PC-3 (cell line): ENCODE measurements around the gene RAB32. TPM values are rescaled to one million over a fixed set of nuclear protein-coding genes. Genes with fewer than 3 reads are reported as not detected.

ENCODE experiments used
- ATAC-seq: fragments of 200-7000 bp; cut with Tn5 transposase; 2 replicates; pipeline ENCODE4 v1.9.1; 2020; ENCODE audit warnings: mild to moderate bottlenecking, moderate library complexity
- BruUV-seq: library from RNA; stranded (reverse); fragments of 400-500 nt; replicated peaks from 2 replicates; lab custom pipeline; 2021; lab: Mats Ljungman, UMichigan
- CTCF ChIA-PET: fragments of 300-600 bp; sonication (Branson Sonifier 250); formaldehyde crosslinking; loops from one replicate; lab custom pipeline; 2022; ENCODE audit warnings: antibody characterized with exemption; lab: Charles Lee
- POLR2A ChIA-PET: fragments of 300-600 bp; sonication (Branson Sonifier 250); formaldehyde crosslinking; loops from one replicate; lab custom pipeline; 2022; ENCODE audit warnings: antibody characterized with exemption; ENCODE audit not compliant: unreplicated experiment; lab: Charles Lee
- DNase-seq: peaks from one replicate; pipeline ENCODE4 v3.0.0-alpha.2; 2015
- H2AFZ ChIP-seq: fragments of 300-600 bp; sonication (generic); 2 replicates; pipeline ENCODE4 v1.6.0; 2016; ENCODE audit warnings: antibody characterized with exemption, low read length
- H3F3A ChIP-seq: fragments of 300-600 bp; sonication (generic); one replicate; pipeline ENCODE4 v1.6.0; 2017; ENCODE audit warnings: antibody characterized with exemption, low read length, control low read depth, mild to moderate bottlenecking; ENCODE audit not compliant: unreplicated experiment
- H3K27ac ChIP-seq: fragments of 300-600 bp; sonication (generic); 2 replicates; pipeline ENCODE4 v1.5.1; 2016; ENCODE audit warnings: mild to moderate bottlenecking, low read length
- H3K27me3 ChIP-seq: fragments of 300-600 bp; sonication (generic); 2 replicates; pipeline ENCODE4 v1.6.1; 2016; ENCODE audit warnings: low read length, mixed read lengths
- H3K36me3 ChIP-seq: fragments of 300-600 bp; sonication (generic); 2 replicates; pipeline ENCODE4 v1.6.1; 2016; ENCODE audit warnings: low read depth, mixed run types, low read length, mixed read lengths
- H3K4me1 ChIP-seq: fragments of 300-600 bp; sonication (generic); 2 replicates; pipeline ENCODE4 v1.5.1; 2016; ENCODE audit warnings: low read length; ENCODE audit not compliant: insufficient read depth
- H3K4me2 ChIP-seq: fragments of 300-600 bp; sonication (generic); 2 replicates; pipeline ENCODE4 v1.6.0; 2016; ENCODE audit warnings: low read length
- H3K4me3 ChIP-seq: fragments of 300-600 bp; sonication (generic); 2 replicates; pipeline ENCODE4 v1.5.1; 2016; ENCODE audit warnings: mild to moderate bottlenecking, low read length, mixed read lengths
- H3K79me2 ChIP-seq: fragments of 300-600 bp; sonication (generic); 2 replicates; pipeline ENCODE4 v1.6.1; 2017; ENCODE audit warnings: low read length, mixed read lengths
- H3K9ac ChIP-seq: fragments of 300-600 bp; sonication (generic); 2 replicates; pipeline ENCODE4 v1.6.0; 2016; ENCODE audit warnings: mild to moderate bottlenecking, low read length
- H3K9me2 ChIP-seq: fragments of 300-600 bp; sonication (generic); replicated peaks from 2 replicates; pipeline ENCODE4 v1.6.1; 2016; ENCODE audit warnings: mixed run types, low read length, mixed read lengths
- H3K9me3 ChIP-seq: fragments of 300-600 bp; sonication (generic); 2 replicates; pipeline ENCODE4 v1.6.1; 2016; ENCODE audit warnings: low read length, mixed read lengths
- H4K20me1 ChIP-seq: fragments of 300-600 bp; sonication (generic); 2 replicates; pipeline ENCODE4 v1.6.1; 2016; ENCODE audit warnings: low read length, mixed read lengths
- EZH2 ChIP-seq: fragments of 300-600 bp; sonication (generic); IDR thresholded peaks from one replicate; pipeline ENCODE4 v1.6.1; 2017; ENCODE audit warnings: antibody characterized with exemption, mild to moderate bottlenecking, low read length; ENCODE audit not compliant: unreplicated experiment
- EZH2phosphoT487 ChIP-seq: fragments of 300-600 bp; sonication (generic); IDR thresholded peaks from 2 replicates; pipeline ENCODE4 v1.6.1; 2018; ENCODE audit warnings: mild to moderate bottlenecking, antibody characterized with exemption, low read length, borderline replicate concordance
- intact Hi-C: fragments of 100-400 bp; cut with micrococcal nuclease; formaldehyde crosslinking; loops from 2 replicates; pipeline ENCODE4 v1.9.0; 2023
- total RNA-seq: library from RNA; depleted of rRNA; stranded (reverse); fragments of >200 nt; gene quantifications from 2 replicates; pipeline ENCODE4 v1.2.3, GENCODE V29; 2014
- TF ChIP-seq, protein P1 (sequence below): fragments of 300-600 bp; sonication (generic); conservative IDR thresholded peaks from 2 replicates; pipeline ENCODE4 v1.5.1; 2017; ENCODE audit warnings: antibody characterized with exemption, low read depth, mild to moderate bottlenecking, low read length

Gene RAB32
- total RNA-seq, 1 experiment from 2014 or later, result 25.1 TPM

DNA sequence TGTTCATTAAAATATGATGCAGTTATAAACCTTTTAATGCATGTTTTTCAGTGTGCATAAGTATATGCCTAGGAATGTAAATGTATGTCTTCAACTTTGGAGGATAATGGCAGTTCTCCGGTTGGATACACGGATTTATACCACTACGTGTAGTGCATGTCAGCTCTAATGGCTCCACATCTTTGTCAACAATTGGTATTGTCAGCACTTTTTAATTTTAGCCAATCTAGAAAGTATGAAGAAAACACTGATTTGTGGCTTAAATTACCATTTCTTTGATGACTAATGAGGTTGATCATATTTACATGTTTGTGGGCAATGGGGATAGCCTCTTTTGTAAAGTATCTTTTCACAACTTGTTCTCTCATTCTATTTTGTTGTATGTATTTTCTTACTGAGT is 10.9 kb upstream of the RAB32 start:
- Histone ChIP-seq H3K9me3 (no peaks in the 10 kb centered on the region), H3K36me3 (no peaks in the 10 kb centered on the region), H3K27me3 (peaks cover 25% of the 10 kb centered on the region; the same call in 1 of the 2 replicates), H3K27ac (no peak overlapping the region), H2AFZ (no peak overlapping the region), H4K20me1 (no peaks in the 10 kb centered on the region), H3K79me2 (no peaks in the 10 kb centered on the region), H3K4me1 (no peaks in the 10 kb centered on the region), H3K4me2 (no peak overlapping the region), H3F3A (no peaks in the 10 kb centered on the region), H3K4me3 (no peak overlapping the region), H3K9me2 (no peaks in the 10 kb centered on the region), H3K9ac (no peak overlapping the region)
- TF ChIP-seq EZH2 (no peak), EZH2phosphoT487 (no peak)
- TF ChIP-seq, protein P1, sequence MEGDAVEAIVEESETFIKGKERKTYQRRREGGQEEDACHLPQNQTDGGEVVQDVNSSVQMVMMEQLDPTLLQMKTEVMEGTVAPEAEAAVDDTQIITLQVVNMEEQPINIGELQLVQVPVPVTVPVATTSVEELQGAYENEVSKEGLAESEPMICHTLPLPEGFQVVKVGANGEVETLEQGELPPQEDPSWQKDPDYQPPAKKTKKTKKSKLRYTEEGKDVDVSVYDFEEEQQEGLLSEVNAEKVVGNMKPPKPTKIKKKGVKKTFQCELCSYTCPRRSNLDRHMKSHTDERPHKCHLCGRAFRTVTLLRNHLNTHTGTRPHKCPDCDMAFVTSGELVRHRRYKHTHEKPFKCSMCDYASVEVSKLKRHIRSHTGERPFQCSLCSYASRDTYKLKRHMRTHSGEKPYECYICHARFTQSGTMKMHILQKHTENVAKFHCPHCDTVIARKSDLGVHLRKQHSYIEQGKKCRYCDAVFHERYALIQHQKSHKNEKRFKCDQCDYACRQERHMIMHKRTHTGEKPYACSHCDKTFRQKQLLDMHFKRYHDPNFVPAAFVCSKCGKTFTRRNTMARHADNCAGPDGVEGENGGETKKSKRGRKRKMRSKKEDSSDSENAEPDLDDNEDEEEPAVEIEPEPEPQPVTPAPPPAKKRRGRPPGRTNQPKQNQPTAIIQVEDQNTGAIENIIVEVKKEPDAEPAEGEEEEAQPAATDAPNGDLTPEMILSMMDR, result no peak
- no TSS peak for BruUV-seq
- ATAC-seq, result no peak
- ChIA-PET POLR2A (no interaction called here), CTCF (no interaction called here)
- DNase-seq, result no peak
- intact Hi-C loops, result no loop called here

DNA sequence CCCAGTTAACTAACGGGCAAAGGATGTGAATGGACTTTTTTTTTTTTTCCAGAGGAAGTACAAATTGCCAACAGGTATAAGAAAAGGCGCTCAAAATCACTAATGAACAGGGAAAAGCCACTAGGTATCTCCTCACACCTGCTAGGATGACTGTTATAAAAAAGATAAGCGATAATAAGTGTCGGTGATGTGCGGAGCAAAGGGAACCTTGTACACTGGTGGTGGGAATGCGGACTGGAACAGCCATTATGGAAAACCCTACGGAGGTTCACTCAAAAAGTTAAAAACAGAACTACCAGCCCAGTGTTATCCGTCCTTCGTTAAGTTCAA is 787 bp upstream of the RAB32 start:
- ATAC-seq (no peak), DNase-seq (peak; percentile 5)
- POLR2A ChIA-PET, result interaction anchor here (0.6 kb wide), 1 partner anchor 185 kb away, joined by 5 read pairs; no protein-coding TSS in a partner anchor
- Histone ChIP-seq H3K27ac (no peak overlapping the region), H3K4me3 (peak overlapping the region; percentile 90), H3K9ac (peak overlapping the region; percentile 68), H2AFZ (peak overlapping the region; percentile 93), H3K9me2 (no peaks in the 10 kb centered on the region), H3K9me3 (no peaks in the 10 kb centered on the region), H3K4me1 (peaks cover 34% of the 10 kb centered on the region), H3K27me3 (peaks cover 5% of the 10 kb centered on the region; the same call in 1 of the 2 replicates), H3K4me2 (peak overlapping the region; percentile 92), H3F3A (no peaks in the 10 kb centered on the region), H3K79me2 (peaks cover 35% of the 10 kb centered on the region), H4K20me1 (no peaks in the 10 kb centered on the region), H3K36me3 (no peaks in the 10 kb centered on the region)
- intact Hi-C loops, result loop anchor here (1.0 to 5.0 kb wide), 3 partner anchors 157 to 579 kb away; partner anchors contain the start of gene SHPRH
- BruUV-seq, result TSS peak; percentile 30
- TF ChIP-seq, protein P1, result no peak
- TF ChIP-seq EZH2, result no peak
- TF ChIP-seq EZH2phosphoT487, result no peak
- CTCF ChIA-PET, result no interaction called here

DNA sequence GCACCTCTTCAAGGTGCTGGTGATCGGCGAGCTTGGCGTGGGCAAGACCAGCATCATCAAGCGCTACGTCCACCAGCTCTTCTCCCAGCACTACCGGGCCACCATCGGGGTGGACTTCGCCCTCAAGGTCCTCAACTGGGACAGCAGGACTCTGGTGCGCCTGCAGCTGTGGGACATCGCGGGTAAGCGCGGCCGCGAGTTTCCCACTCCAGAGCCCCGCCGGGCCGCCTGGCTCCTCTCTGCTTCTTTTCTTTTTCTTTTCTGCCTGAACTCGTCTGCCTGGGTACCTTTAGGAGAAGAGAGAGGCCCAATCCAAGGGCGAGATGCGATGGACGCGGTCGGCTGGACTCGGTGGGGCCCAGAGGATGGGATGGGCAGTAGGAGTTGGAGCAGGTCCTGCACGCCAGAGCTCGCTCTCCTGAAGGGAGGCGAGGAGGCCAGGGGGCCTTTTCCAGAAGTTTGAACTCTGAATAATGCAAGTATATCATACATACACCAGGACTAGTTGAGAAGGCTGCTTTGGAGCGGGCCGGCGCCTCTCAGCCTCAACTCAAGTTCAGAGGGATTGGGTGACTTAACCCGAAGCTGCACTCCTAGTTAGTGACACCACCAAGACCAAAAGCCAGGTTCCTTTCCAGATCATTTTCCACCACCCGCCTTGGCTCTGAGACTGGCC is 445 bp downstream of the RAB32 start:
- ATAC-seq (peak; percentile 35), DNase-seq (peak; percentile 24)
- Histone ChIP-seq H3K27ac (peak overlapping the region; percentile 42), H2AFZ (peak overlapping the region; percentile 88), H4K20me1 (no peaks in the 10 kb centered on the region), H3K36me3 (no peaks in the 10 kb centered on the region), H3K4me1 (peaks cover 36% of the 10 kb centered on the region), H3F3A (no peaks in the 10 kb centered on the region), H3K79me2 (peaks cover 47% of the 10 kb centered on the region), H3K9me2 (no peaks in the 10 kb centered on the region), H3K27me3 (no peaks in the 10 kb centered on the region), H3K4me2 (peak overlapping the region; percentile 96), H3K9me3 (no peaks in the 10 kb centered on the region), H3K9ac (peak overlapping the region; percentile 67), H3K4me3 (peak overlapping the region; percentile 90)
- intact Hi-C loops, result loop anchor here (1.0 to 5.0 kb wide), 3 partner anchors 156 to 580 kb away; partner anchors contain the start of gene SHPRH
- POLR2A ChIA-PET, result interaction anchor here (0.7 kb wide), 1 partner anchor 506 kb away, joined by 6 read pairs; no protein-coding TSS in a partner anchor
- TF ChIP-seq EZH2phosphoT487 (no peak), EZH2 (no peak)
- TF ChIP-seq, protein P1, result no peak
- CTCF ChIA-PET, result no interaction called here
- BruUV-seq, result TSS peak; percentile 39
